ENCODE measurements around the gene VAMP5.

GRCh38 chr2:85557130-85557529 is 27.1 kb upstream of the VAMP5 start:
- TF ChIP-seq, protein P1, sequence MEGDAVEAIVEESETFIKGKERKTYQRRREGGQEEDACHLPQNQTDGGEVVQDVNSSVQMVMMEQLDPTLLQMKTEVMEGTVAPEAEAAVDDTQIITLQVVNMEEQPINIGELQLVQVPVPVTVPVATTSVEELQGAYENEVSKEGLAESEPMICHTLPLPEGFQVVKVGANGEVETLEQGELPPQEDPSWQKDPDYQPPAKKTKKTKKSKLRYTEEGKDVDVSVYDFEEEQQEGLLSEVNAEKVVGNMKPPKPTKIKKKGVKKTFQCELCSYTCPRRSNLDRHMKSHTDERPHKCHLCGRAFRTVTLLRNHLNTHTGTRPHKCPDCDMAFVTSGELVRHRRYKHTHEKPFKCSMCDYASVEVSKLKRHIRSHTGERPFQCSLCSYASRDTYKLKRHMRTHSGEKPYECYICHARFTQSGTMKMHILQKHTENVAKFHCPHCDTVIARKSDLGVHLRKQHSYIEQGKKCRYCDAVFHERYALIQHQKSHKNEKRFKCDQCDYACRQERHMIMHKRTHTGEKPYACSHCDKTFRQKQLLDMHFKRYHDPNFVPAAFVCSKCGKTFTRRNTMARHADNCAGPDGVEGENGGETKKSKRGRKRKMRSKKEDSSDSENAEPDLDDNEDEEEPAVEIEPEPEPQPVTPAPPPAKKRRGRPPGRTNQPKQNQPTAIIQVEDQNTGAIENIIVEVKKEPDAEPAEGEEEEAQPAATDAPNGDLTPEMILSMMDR (IDR thresholded peaks at IDR 0.05) = no peak
- TF ChIP-seq POLR2A (IDR thresholded peaks at IDR 0.05) = no peak
